HepG2 (cell line): ENCODE measurements around the gene SDC1. TPM values are rescaled to one million over a fixed set of nuclear protein-coding genes. Genes with fewer than 3 reads are reported as not detected.

ENCODE experiments used
- ERF ChIP-seq: IDR thresholded peaks from 2 replicates; pipeline ENCODE4 v1.6.1; 2018; ENCODE audit warnings: missing biosample characterization, missing genetic modification reagents
- KDM4B ChIP-seq: sonication (generic); formaldehyde crosslinking; IDR thresholded peaks from 2 replicates; pipeline ENCODE4 v1.4.0; 2020; ENCODE audit warnings: missing genetic modification reagents
- MBD4 ChIP-seq: IDR thresholded peaks from 2 replicates; pipeline ENCODE4 v1.6.1; 2012; ENCODE audit warnings: low read length, inconsistent platforms, borderline replicate concordance
- RELA ChIP-seq: sonication (generic); formaldehyde crosslinking; IDR thresholded peaks from 2 replicates; pipeline ENCODE4 v1.4.0; 2020; ENCODE audit warnings: missing genetic modification reagents
- SMAD3 ChIP-seq: sonication (generic); formaldehyde crosslinking; IDR thresholded peaks from 2 replicates; pipeline ENCODE4 v1.4.0; 2020; ENCODE audit warnings: missing genetic modification reagents
- TARDBP ChIP-seq: sonication (generic); formaldehyde crosslinking; IDR thresholded peaks from 2 replicates; pipeline ENCODE4 v1.8.0; 2022; ENCODE audit warnings: mild to moderate bottlenecking, missing genetic modification reagents
- TGIF2 ChIP-seq: IDR thresholded peaks from 2 replicates; pipeline ENCODE4 v1.6.1; 2016; ENCODE audit warnings: control low read depth, missing compliant biosample characterization
- TSC22D2 ChIP-seq: sonication (generic); formaldehyde crosslinking; IDR thresholded peaks from 2 replicates; pipeline ENCODE4 v1.5.1; 2020; ENCODE audit warnings: missing genetic modification reagents, mild to moderate bottlenecking, borderline replicate concordance
- YY1 ChIP-seq: IDR thresholded peaks from 2 replicates; pipeline ENCODE4 v1.6.1; 2011; ENCODE audit warnings: low read length, low read depth, moderate library complexity, mild to moderate bottlenecking; ENCODE audit not compliant: insufficient read depth, insufficient replicate concordance
- ZFP36L2 ChIP-seq: sonication (generic); formaldehyde crosslinking; IDR thresholded peaks from 2 replicates; pipeline ENCODE4 v1.4.0; 2020; ENCODE audit warnings: missing genetic modification reagents
- ZNF234 ChIP-seq: sonication (generic); formaldehyde crosslinking; conservative IDR thresholded peaks from 2 replicates; pipeline ENCODE4 v1.5.1; 2020; ENCODE audit warnings: mild to moderate bottlenecking, missing genetic modification reagents
- ZNF260 ChIP-seq: sonication (generic); formaldehyde crosslinking; IDR thresholded peaks from 2 replicates; pipeline ENCODE4 v1.4.0; 2020; ENCODE audit warnings: missing genetic modification reagents, low read depth, mild to moderate bottlenecking, borderline replicate concordance
- ZNF740 ChIP-seq: sonication (generic); formaldehyde crosslinking; IDR thresholded peaks from 2 replicates; pipeline ENCODE4 v1.4.0; 2020; ENCODE audit warnings: missing genetic modification reagents
- ZZZ3 ChIP-seq: sonication (generic); formaldehyde crosslinking; IDR thresholded peaks from 2 replicates; pipeline ENCODE4 v1.4.0; 2020; ENCODE audit warnings: missing genetic modification reagents, mild to moderate bottlenecking, borderline replicate concordance
- polyA plus RNA-seq, 8 experiments: library from polyadenylated mRNA; depleted of rRNA in 3 of 8; stranded (reverse) in 7 of 8; unstranded in 1 of 8; fragments of >200 nt; fragmentation: Illumina TruSeq in 4 of 8; extraction: Trizol in 4 of 8; gene quantifications; 2 replicates each; pipeline versions ENCODE4 v1.2.1 to v1.2.3, GENCODE V29; 2011 to 2016; ENCODE audit warnings: low read depth in 4 of 8, missing spikeins in 1 of 8, mixed read lengths in 1 of 8; ENCODE audit not compliant: insufficient read depth in 1 of 8
- total RNA-seq, 5 experiments: library from RNA; depleted of rRNA; stranded (reverse); fragments of >200 nt; fragmentation: Illumina TruSeq; extraction: Trizol; gene quantifications; 2 replicates each; pipeline ENCODE4 v1.2.3, GENCODE V29; 2016; ENCODE audit warnings: low read depth in 1 of 5
- TF ChIP-seq, protein P1 (sequence below), 2 experiments: sonication (generic) in 1 of 2; formaldehyde crosslinking in 1 of 2; IDR thresholded peaks; 2 replicates each; pipeline versions ENCODE4 v1.4.0 to v1.6.1; 2016 to 2020; ENCODE audit warnings: borderline replicate concordance in 1 of 2, low read depth in 1 of 2, mild to moderate bottlenecking in 1 of 2, missing genetic modification reagents in 1 of 2
- TF ChIP-seq, protein P2 (sequence below): sonication (generic); formaldehyde crosslinking; IDR thresholded peaks from 2 replicates; pipeline ENCODE4 v1.8.0; 2022; ENCODE audit warnings: mild to moderate bottlenecking, missing genetic modification reagents, borderline replicate concordance
- TF ChIP-seq, protein P3 (sequence below): sonication (generic); formaldehyde crosslinking; IDR thresholded peaks from 2 replicates; pipeline ENCODE4 v1.8.0; 2022; ENCODE audit warnings: missing genetic modification reagents, mild to moderate bottlenecking, borderline replicate concordance
- TF ChIP-seq, protein P4 (sequence below): sonication (generic); formaldehyde crosslinking; IDR thresholded peaks from 2 replicates; pipeline ENCODE4 v1.4.0; 2020; ENCODE audit warnings: missing genetic modification reagents

Gene SDC1
- total and polyA plus RNA-seq, 2 of the 13 experiments (the other 11 are each of a cell fraction or from before 2014, with no cell fraction given), result 108 to 119 TPM

DNA sequence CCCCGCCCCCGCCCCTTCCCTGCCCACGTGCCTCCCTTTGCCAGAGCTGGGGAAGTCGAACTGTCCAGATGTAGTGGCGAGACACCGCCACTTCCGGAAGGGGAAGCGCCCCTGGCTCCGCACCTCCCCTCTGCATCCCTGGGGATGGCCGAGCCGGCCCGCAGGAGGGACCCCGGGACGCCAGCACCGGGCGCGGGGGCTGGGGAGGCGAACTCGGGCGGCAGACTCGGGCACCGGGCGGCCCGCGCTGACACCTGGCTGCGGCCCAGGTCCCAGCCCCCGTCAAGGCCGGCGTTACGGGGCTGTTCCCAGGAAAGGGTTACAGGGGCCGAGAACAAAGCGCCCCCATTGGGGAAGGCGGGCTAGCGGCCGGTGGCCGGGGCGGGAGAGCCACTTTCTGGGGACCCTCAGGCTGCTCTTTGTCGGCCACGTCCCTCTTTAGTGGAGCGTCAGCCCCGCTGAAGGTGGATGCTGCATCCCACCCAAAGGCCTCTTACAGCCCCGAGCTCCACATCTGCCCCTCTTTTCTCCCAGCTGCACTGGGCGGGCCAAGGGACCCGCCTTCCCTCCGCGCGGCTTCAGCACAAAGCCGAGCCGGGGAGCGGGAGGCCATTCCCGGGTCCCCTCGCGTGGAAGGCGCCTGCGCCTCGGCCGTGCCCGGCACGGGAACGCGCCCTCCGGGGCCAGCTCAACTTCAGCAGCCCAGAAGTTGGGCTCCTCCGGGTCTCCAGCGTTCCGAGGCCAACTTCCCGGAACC, 1.3 kb downstream of the SDC1 start (continued):
- TF ChIP-seq ZNF740 (no peak), ZNF260 (no peak), MBD4 (no peak), RELA (CRISPR knock-in tag) (no peak), ZFP36L2 (CRISPR knock-in tag) (no peak), SMAD3 (CRISPR knock-in tag) (no peak), YY1 (no peak), ERF (CRISPR knock-in tag) (0 out of 2 replicates have a peak, but pooled peaks have one; percentile 19), ZZZ3 (CRISPR knock-in tag) (no peak), TGIF2 (CRISPR knock-in tag) (no peak), TARDBP (CRISPR knock-in tag) (0 out of 2 replicates have a peak, but pooled peaks have one; percentile 65), ZNF234 (0 out of 2 replicates have a peak, but pooled peaks have one; percentile 67), KDM4B (no peak), TSC22D2 (CRISPR knock-in tag) (0 out of 2 replicates have a peak, but pooled peaks have one; percentile 43)
- TF ChIP-seq, protein P1, sequence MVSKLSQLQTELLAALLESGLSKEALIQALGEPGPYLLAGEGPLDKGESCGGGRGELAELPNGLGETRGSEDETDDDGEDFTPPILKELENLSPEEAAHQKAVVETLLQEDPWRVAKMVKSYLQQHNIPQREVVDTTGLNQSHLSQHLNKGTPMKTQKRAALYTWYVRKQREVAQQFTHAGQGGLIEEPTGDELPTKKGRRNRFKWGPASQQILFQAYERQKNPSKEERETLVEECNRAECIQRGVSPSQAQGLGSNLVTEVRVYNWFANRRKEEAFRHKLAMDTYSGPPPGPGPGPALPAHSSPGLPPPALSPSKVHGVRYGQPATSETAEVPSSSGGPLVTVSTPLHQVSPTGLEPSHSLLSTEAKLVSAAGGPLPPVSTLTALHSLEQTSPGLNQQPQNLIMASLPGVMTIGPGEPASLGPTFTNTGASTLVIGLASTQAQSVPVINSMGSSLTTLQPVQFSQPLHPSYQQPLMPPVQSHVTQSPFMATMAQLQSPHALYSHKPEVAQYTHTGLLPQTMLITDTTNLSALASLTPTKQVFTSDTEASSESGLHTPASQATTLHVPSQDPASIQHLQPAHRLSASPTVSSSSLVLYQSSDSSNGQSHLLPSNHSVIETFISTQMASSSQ (IDR thresholded peaks at IDR 0.05; ENCODE audit: low read depth), result no peak
- TF ChIP-seq, protein P1 (CRISPR knock-in tag; IDR thresholded peaks at IDR 0.05; ENCODE audit: borderline replicate concordance), result 0 out of 2 replicates have a peak, but pooled peaks have one; percentile 7
- TF ChIP-seq, protein P2, sequence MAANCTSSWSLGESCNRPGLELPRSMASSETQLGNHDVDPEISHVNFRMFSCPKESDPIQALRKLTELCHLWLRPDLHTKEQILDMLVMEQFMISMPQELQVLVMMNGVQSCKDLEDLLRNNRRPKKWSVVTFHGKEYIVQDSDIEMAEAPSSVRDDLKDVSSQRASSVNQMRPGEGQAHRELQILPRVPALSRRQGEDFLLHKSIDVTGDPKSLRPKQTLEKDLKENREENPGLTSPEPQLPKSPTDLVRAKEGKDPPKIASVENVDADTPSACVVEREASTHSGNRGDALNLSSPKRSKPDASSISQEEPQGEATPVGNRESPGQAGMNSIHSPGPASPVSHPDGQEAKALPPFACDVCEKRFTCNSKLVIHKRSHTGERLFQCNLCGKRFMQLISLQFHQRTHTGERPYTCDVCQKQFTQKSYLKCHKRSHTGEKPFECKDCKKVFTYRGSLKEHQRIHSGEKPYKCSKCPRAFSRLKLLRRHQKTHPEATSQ (CRISPR knock-in tag), result no peak
- TF ChIP-seq, protein P3, sequence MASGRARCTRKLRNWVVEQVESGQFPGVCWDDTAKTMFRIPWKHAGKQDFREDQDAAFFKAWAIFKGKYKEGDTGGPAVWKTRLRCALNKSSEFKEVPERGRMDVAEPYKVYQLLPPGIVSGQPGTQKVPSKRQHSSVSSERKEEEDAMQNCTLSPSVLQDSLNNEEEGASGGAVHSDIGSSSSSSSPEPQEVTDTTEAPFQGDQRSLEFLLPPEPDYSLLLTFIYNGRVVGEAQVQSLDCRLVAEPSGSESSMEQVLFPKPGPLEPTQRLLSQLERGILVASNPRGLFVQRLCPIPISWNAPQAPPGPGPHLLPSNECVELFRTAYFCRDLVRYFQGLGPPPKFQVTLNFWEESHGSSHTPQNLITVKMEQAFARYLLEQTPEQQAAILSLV (CRISPR knock-in tag), result 0 out of 2 replicates have a peak, but pooled peaks have one; percentile 13
- TF ChIP-seq, protein P4, sequence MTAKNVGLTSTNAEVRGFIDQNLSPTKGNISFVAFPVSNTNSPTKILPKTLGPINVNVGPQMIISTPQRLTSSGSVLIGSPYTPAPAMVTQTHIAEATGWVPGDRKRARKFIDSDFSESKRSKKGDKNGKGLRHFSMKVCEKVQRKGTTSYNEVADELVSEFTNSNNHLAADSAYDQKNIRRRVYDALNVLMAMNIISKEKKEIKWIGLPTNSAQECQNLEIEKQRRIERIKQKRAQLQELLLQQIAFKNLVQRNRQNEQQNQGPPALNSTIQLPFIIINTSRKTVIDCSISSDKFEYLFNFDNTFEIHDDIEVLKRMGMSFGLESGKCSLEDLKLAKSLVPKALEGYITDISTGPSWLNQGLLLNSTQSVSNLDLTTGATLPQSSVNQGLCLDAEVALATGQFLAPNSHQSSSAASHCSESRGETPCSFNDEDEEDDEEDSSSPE (CRISPR knock-in tag), result peak; percentile 44; the same call in 1 of the 2 replicates
